HepG2 (cell line): ENCODE measurements around the gene ST8SIA4. TPM values are rescaled to one million over a fixed set of nuclear protein-coding genes. Genes with fewer than 3 reads are reported as not detected.
"Not testable (repeated sequence)": the region's sequence is repeated elsewhere in the genome, so short reads cannot be mapped to it uniquely, and the experiment has no call there.

Experiments
- ATAC-seq: fragments of 200-7000 bp; cut with Tn5 transposase; 3 replicates; pipeline ENCODE4 v1.9.1; 2020; ENCODE audit warnings: mild to moderate bottlenecking, moderate library complexity
- BruUV-seq: library from RNA; stranded (reverse); fragments of 400-500 nt; replicated peaks from 2 replicates; lab custom pipeline; 2021; lab: Mats Ljungman, UMichigan
- CTCF ChIA-PET: fragments of 300-600 bp; formaldehyde crosslinking; extraction: SDS; loops from one replicate; lab custom pipeline; 2021; ENCODE audit warnings: low total read pairs, inconsistent platforms, low intra/inter-chr PET ratio; lab: Yijun Ruan, JAX
- POLR2A ChIA-PET: fragments of 350-600 bp; sonication (Branson Sonifier 250); formaldehyde crosslinking; loops from one replicate; lab custom pipeline; 2020; ENCODE audit warnings: antibody characterized with exemption, inconsistent platforms; lab: Yijun Ruan, JAX
- DNase-seq: peaks from one replicate; pipeline ENCODE4 v3.0.0-alpha.2; 2015; ENCODE audit warnings: low spot score
- FAIRE-seq: peaks from 3 replicates; lab custom pipeline; 2011; peaks lifted over from hg19 to GRCh38; lab: Jason Lieb, UNC
- H2AFZ ChIP-seq: one replicate; pipeline ENCODE4 v1.6.1; 2011; ENCODE audit warnings: low read length, inconsistent platforms
- H3K27ac ChIP-seq: fragments of 300-600 bp; 3 replicates; pipeline ENCODE4 v1.8.0; 2011; ENCODE audit warnings: mixed run types, mild to moderate bottlenecking, mixed read lengths, low read length, inconsistent platforms; ENCODE audit not compliant: insufficient read depth; ENCODE audit errors: extremely low read length
- H3K27me3 ChIP-seq, 2 experiments: fragments of 200-600 bp in 1 of 2; 2 replicates in 1 of 2; 3 replicates in 1 of 2; pipeline versions ENCODE4 v1.6.0 to v1.8.0; 2011; ENCODE audit warnings: low read length in 2 of 2, mild to moderate bottlenecking in 2 of 2, moderate library complexity in 2 of 2, inconsistent platforms in 1 of 2; ENCODE audit not compliant: insufficient read depth in 2 of 2, control insufficient read depth in 1 of 2
- H3K36me3 ChIP-seq, 2 experiments: fragments of 200-600 bp in 1 of 2; replicated peaks in 1 of 2; 2 replicates in 1 of 2; 3 replicates in 1 of 2; pipeline versions ENCODE4 v1.5.1 to v1.8.0; 2011; ENCODE audit warnings: low read length in 2 of 2, inconsistent platforms in 1 of 2; ENCODE audit not compliant: insufficient read depth in 2 of 2, control insufficient read depth in 1 of 2
- H3K4me1 ChIP-seq: 2 replicates; pipeline ENCODE4 v1.5.1; 2012; ENCODE audit warnings: low read length, inconsistent platforms; ENCODE audit not compliant: insufficient read depth
- H3K4me2 ChIP-seq: 2 replicates; pipeline ENCODE4 v1.6.0; 2011; ENCODE audit warnings: low read depth, low read length, inconsistent platforms
- H3K4me3 ChIP-seq, 3 experiments: fragments of 200-600 bp in 1 of 3; sonication (generic), shearing (Covaris generic) in 1 of 3; replicated peaks in 1 of 3; 2 replicates each; pipeline ENCODE4 v1.5.1; 2011 to 2016; ENCODE audit warnings: low read length in 3 of 3, inconsistent platforms in 2 of 3, low read depth in 2 of 3, mild to moderate bottlenecking in 2 of 3, control low read depth in 1 of 3, mixed read lengths in 1 of 3; ENCODE audit not compliant: insufficient read depth in 1 of 3
- H3K79me2 ChIP-seq: one replicate; pipeline ENCODE4 v1.6.1; 2011; ENCODE audit warnings: low read length, inconsistent platforms; ENCODE audit not compliant: insufficient read depth
- H3K9ac ChIP-seq: 2 replicates; pipeline ENCODE4 v1.6.0; 2011; ENCODE audit warnings: mild to moderate bottlenecking, low read depth, low read length, inconsistent platforms; ENCODE audit not compliant: insufficient read depth
- H3K9me3 ChIP-seq: 2 replicates; pipeline ENCODE4 v1.5.1; 2012; ENCODE audit warnings: mild to moderate bottlenecking, low read length
- H4K20me1 ChIP-seq: 2 replicates; pipeline ENCODE4 v1.6.0; 2011; ENCODE audit warnings: inconsistent platforms, mild to moderate bottlenecking, low read length, moderate library complexity; ENCODE audit not compliant: insufficient read depth
- ARHGAP35 ChIP-seq: sonication (generic); formaldehyde crosslinking; IDR thresholded peaks from 2 replicates; pipeline ENCODE4 v1.9.0; 2022; ENCODE audit warnings: mild to moderate bottlenecking, inconsistent platforms, moderate library complexity, missing genetic modification reagents, borderline replicate concordance
- DPF2 ChIP-seq: sonication (generic); formaldehyde crosslinking; IDR thresholded peaks from 2 replicates; pipeline ENCODE4 v1.4.0; 2020; ENCODE audit warnings: mild to moderate bottlenecking, low read depth, missing genetic modification reagents, borderline replicate concordance
- GABPA ChIP-seq, 2 experiments: IDR thresholded peaks; 2 replicates each; pipeline ENCODE4 v1.6.1; 2011 to 2016; ENCODE audit warnings: low read depth in 2 of 2, low read length in 1 of 2, missing biosample characterization in 1 of 2, missing genetic modification characterization in 1 of 2
- HNRNPUL1 ChIP-seq: fragments of 200-400 bp; formaldehyde crosslinking; IDR thresholded peaks from 2 replicates; pipeline ENCODE4 v1.6.1; 2017; ENCODE audit warnings: low read depth, mild to moderate bottlenecking, low read length, moderate library complexity
- MAFF ChIP-seq: IDR thresholded peaks from 2 replicates; pipeline ENCODE4 v1.6.1; 2011; ENCODE audit warnings: low read depth, low read length, improper control_type of control experiment
- MAFK ChIP-seq, 2 experiments: IDR thresholded peaks in 1 of 2; conservative IDR thresholded peaks in 1 of 2; 2 replicates each; pipeline ENCODE4 v1.6.1; 2011; ENCODE audit warnings: improper control_type of control experiment in 2 of 2, low read length in 2 of 2
- TRIM24 ChIP-seq: sonication (generic); formaldehyde crosslinking; IDR thresholded peaks from 2 replicates; pipeline ENCODE4 v1.8.0; 2022; ENCODE audit warnings: mild to moderate bottlenecking, missing genetic modification reagents
- ZNF264 ChIP-seq: sonication (generic); formaldehyde crosslinking; IDR thresholded peaks from 2 replicates; pipeline ENCODE4 v1.4.0; 2020; ENCODE audit warnings: missing genetic modification reagents
- ZNF432 ChIP-seq: sonication (generic); formaldehyde crosslinking; IDR thresholded peaks from 2 replicates; pipeline ENCODE4 v1.5.0; 2020; ENCODE audit warnings: missing genetic modification reagents, mild to moderate bottlenecking, borderline replicate concordance
- ZNF460 ChIP-seq: sonication (generic); formaldehyde crosslinking; IDR thresholded peaks from 2 replicates; pipeline ENCODE4 v1.5.1; 2020; ENCODE audit warnings: missing genetic modification reagents, mild to moderate bottlenecking, borderline replicate concordance
- ZNF552 ChIP-seq: sonication (generic); formaldehyde crosslinking; IDR thresholded peaks from 2 replicates; pipeline ENCODE4 v1.9.0; 2022; ENCODE audit warnings: missing genetic modification reagents, mild to moderate bottlenecking, borderline replicate concordance
- ZNF883 ChIP-seq: sonication (generic); formaldehyde crosslinking; IDR thresholded peaks from 2 replicates; pipeline ENCODE4 v1.5.1; 2020; ENCODE audit warnings: mild to moderate bottlenecking, missing genetic modification reagents; ENCODE audit errors: not compliant biosample characterization
- WGBS: methylation state at CpG from one replicate; pipeline ENCODE4 v1.1.6; 2017; ENCODE audit warnings: low lambda C conversion rate; 5-methylcytosine and 5-hydroxymethylcytosine counted together
- in situ Hi-C: cut with HindIII; loops from 2 replicates; pipeline ENCODE4 v1.10.0; 2017; ENCODE audit warnings: low pct_unique_long_range_greater_than_20kb; ENCODE audit not compliant: extremely low pct_ligation_motif_present
- intact Hi-C: fragments of 100-400 bp; cut with micrococcal nuclease; formaldehyde crosslinking; loops from one replicate; pipeline ENCODE4 v1.10.0; 2022; ENCODE audit not compliant: unreplicated experiment
- polyA plus RNA-seq, 8 experiments: library from polyadenylated mRNA; depleted of rRNA in 3 of 8; stranded (reverse) in 7 of 8; unstranded in 1 of 8; fragments of >200 nt; fragmentation: Illumina TruSeq in 4 of 8; extraction: Trizol in 4 of 8; gene quantifications; 2 replicates each; pipeline versions ENCODE4 v1.2.1 to v1.2.3, GENCODE V29; 2011 to 2016; ENCODE audit warnings: low read depth in 4 of 8, missing spikeins in 1 of 8, mixed read lengths in 1 of 8; ENCODE audit not compliant: insufficient read depth in 1 of 8
- total RNA-seq, 5 experiments: library from RNA; depleted of rRNA; stranded (reverse); fragments of >200 nt; fragmentation: Illumina TruSeq; extraction: Trizol; gene quantifications; 2 replicates each; pipeline ENCODE4 v1.2.3, GENCODE V29; 2016; ENCODE audit warnings: low read depth in 1 of 5
- TF ChIP-seq, protein P1 (sequence below): sonication (generic); formaldehyde crosslinking; IDR thresholded peaks from 2 replicates; pipeline ENCODE4 v1.4.0; 2020; ENCODE audit warnings: missing genetic modification reagents
- TF ChIP-seq, protein P2 (sequence below): sonication (generic); formaldehyde crosslinking; IDR thresholded peaks from 2 replicates; pipeline ENCODE4 v1.4.0; 2020; ENCODE audit warnings: low read depth, mild to moderate bottlenecking, missing genetic modification reagents

The ST8SIA4 gene
- total and polyA plus RNA-seq, 2 of the 13 experiments (the other 11 are each of a cell fraction or from before 2014, with no cell fraction given): not detected

- TF ChIP-seq ZNF460 (CRISPR knock-in tag): no peak
- no peak for TF ChIP-seq ZNF552
- TF ChIP-seq ZNF432 (CRISPR knock-in tag): no peak
- no peak for TF ChIP-seq TRIM24
- no peak for TF ChIP-seq GABPA (IDR thresholded peaks at IDR 0.05; ENCODE audit: low read depth, low read length)
- TF ChIP-seq GABPA (CRISPR knock-in tag; IDR thresholded peaks at IDR 0.05; ENCODE audit: low read depth): no peak
- no peak for TF ChIP-seq ZNF883 (CRISPR knock-in tag)
- no peak for TF ChIP-seq ARHGAP35 (CRISPR knock-in tag)
- TF ChIP-seq, protein P1, sequence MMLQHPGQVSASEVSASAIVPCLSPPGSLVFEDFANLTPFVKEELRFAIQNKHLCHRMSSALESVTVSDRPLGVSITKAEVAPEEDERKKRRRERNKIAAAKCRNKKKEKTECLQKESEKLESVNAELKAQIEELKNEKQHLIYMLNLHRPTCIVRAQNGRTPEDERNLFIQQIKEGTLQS (CRISPR knock-in tag): no peak
- TF ChIP-seq, all 625 proteins: peak for 0
Observed at GRCh38 chr5:100788417-100788816, 114.7 kb downstream of the ST8SIA4 start (continued).

GRCh38 chr5:100787648-100788047 is 115.4 kb downstream of the ST8SIA4 start:
- no peaks in the 10 kb centered on the region for H3K79me2 ChIP-seq
- H3K27ac ChIP-seq: no peak overlapping the region
- H3K27me3 ChIP-seq: no peaks in the 10 kb centered on the region; a peak in 1 of 5 replicates
- ATAC-seq: no peak
- H3K4me3 ChIP-seq: no peak overlapping the region
- WGBS: 3% methylated on average over 2 of the region's 2 CpGs
- CTCF ChIA-PET: no interaction called here
- H3K36me3 ChIP-seq: no peaks in the 10 kb centered on the region
- POLR2A ChIA-PET: no interaction called here
- TF ChIP-seq HNRNPUL1 (no peak), DPF2 (no peak), ZNF264 (CRISPR knock-in tag) (no peak), MAFF (peak; percentile 7; the same call in 1 of the 2 replicates), MAFK (conservative IDR thresholded peaks at IDR 0.05 in 1 of 2, IDR thresholded peaks at IDR 0.05 in 1 of 2; ENCODE audit: low read length in 2 of 2) (peak in 1 of 2 experiments; percentile 39; a peak in 2 of 4 replicates)
- TF ChIP-seq, protein P2, sequence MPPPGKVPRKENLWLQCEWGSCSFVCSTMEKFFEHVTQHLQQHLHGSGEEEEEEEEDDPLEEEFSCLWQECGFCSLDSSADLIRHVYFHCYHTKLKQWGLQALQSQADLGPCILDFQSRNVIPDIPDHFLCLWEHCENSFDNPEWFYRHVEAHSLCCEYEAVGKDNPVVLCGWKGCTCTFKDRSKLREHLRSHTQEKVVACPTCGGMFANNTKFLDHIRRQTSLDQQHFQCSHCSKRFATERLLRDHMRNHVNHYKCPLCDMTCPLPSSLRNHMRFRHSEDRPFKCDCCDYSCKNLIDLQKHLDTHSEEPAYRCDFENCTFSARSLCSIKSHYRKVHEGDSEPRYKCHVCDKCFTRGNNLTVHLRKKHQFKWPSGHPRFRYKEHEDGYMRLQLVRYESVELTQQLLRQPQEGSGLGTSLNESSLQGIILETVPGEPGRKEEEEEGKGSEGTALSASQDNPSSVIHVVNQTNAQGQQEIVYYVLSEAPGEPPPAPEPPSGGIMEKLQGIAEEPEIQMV (CRISPR knock-in tag): no peak
- no peak overlapping the region for H3K4me2 ChIP-seq
- in situ Hi-C loops: no loop called here
- DNase-seq: no peak
- intact Hi-C loops: no loop called here
- H4K20me1 ChIP-seq: no peaks in the 10 kb centered on the region
- no peak overlapping the region for H2AFZ ChIP-seq
- no peak overlapping the region for H3K9ac ChIP-seq
- FAIRE-seq: no peak
- no peaks in the 10 kb centered on the region for H3K9me3 ChIP-seq
- no TSS peak for BruUV-seq
- H3K4me1 ChIP-seq: no peaks in the 10 kb centered on the region

DNA sequence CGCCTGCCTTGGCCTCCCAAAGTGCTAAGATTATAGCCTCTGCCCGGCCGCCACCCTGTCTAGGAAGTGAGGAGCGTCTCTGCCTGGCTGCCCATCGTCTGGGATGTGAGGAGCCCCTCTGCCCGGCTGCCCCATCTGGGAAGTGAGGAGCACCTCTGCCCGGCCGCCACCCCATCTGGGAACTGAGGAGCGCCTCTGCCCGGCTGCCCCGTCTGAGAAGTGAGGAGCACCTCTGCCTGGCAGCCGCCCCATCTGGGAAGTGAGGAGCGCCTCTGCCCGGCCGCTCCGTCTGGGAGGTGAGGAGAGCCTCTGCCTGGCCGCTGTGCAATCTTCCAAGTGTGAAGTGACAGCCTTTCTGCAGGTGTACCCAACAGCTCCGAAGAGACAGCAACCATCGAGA is 117.5 kb downstream of the ST8SIA4 start:
- CTCF ChIA-PET, H2AFZ ChIP-seq, BruUV-seq, FAIRE-seq, DNase-seq, H3K9me3 ChIP-seq, H3K36me3 ChIP-seq, H3K4me3 ChIP-seq, in situ Hi-C loops, intact Hi-C loops, H3K27ac ChIP-seq, POLR2A ChIA-PET, H4K20me1 ChIP-seq, H3K4me2 ChIP-seq, H3K9ac ChIP-seq, H3K79me2 ChIP-seq, H3K27me3 ChIP-seq, H3K4me1 ChIP-seq, ATAC-seq: not testable (repeated sequence)
- WGBS: 90% methylated on average over 2 of the region's 19 CpGs
